HG03097 (cell line): ENCODE measurements around the gene GOLGA8R.
"Not testable (repeated sequence)": the region's sequence is repeated elsewhere in the genome, so short reads cannot be mapped to it uniquely, and the experiment has no call there.

Experiments
- ATAC-seq: cut with Tn5 transposase; IDR thresholded peaks from one replicate; pipeline ENCODE4 v1.9.1; 2021; ENCODE audit not compliant: unreplicated experiment, low FRiP score

The GOLGA8R gene

DNA sequence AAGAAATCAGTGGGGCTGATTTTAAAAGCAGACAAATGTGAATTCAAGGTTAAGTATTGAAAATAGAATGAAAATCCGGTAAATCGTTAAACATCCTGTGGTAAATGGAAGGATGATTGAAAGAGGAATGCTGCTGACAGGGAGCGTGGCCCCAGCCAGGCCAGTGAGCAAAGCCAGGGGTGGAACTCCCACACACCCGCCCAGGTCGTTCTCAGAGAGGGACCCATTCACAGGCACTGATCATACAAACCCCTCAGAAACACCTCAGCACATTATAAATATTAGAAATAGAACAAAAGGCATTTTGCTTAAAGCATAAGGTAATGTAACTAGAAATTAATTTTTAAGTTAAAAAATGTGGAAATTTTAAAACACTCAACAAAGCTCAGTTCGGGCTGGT, 59.0 kb downstream of the GOLGA8R start:
- ATAC-seq, result not testable (repeated sequence)
